ENCODE measurements around the gene RPL18. TPM values are rescaled to one million over a fixed set of nuclear protein-coding genes. Genes with fewer than 3 reads are reported as not detected.

The RPL18 gene
- total and polyA plus RNA-seq, 9 of the 15 experiments (the other 6 are each of a cell fraction or from before 2014, with no cell fraction given): 312 to 2,635 (median 1,653) TPM

DNA sequence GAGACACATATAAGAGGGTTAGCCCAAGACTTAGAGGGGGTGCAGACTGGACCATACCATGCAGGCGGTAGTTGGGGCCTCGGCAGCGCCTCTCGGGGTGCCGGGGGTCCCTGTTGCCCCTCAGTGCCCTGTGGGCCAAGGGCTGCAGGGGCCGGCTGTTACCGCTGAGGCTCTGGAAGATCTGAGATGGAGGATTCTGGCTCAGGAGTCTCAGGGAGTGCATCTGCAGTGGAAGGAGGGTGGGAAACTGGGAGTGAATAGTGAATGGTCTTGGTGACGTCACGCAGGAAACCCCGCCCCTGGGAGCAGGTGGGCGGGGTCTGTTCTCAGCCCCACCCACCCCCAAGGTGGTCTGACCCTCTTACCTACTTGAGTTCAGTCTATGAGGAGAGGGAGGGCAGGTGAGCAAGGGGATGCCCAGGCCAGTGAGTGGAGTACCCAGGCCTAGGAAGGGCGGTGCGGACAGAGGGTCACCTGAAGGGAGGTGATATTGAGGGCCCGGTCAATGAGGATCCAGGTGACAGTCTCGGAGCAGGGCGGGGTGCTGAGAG lies 19.9 kb upstream of the RPL18 start (continued):
- TF ChIP-seq, protein P1, sequence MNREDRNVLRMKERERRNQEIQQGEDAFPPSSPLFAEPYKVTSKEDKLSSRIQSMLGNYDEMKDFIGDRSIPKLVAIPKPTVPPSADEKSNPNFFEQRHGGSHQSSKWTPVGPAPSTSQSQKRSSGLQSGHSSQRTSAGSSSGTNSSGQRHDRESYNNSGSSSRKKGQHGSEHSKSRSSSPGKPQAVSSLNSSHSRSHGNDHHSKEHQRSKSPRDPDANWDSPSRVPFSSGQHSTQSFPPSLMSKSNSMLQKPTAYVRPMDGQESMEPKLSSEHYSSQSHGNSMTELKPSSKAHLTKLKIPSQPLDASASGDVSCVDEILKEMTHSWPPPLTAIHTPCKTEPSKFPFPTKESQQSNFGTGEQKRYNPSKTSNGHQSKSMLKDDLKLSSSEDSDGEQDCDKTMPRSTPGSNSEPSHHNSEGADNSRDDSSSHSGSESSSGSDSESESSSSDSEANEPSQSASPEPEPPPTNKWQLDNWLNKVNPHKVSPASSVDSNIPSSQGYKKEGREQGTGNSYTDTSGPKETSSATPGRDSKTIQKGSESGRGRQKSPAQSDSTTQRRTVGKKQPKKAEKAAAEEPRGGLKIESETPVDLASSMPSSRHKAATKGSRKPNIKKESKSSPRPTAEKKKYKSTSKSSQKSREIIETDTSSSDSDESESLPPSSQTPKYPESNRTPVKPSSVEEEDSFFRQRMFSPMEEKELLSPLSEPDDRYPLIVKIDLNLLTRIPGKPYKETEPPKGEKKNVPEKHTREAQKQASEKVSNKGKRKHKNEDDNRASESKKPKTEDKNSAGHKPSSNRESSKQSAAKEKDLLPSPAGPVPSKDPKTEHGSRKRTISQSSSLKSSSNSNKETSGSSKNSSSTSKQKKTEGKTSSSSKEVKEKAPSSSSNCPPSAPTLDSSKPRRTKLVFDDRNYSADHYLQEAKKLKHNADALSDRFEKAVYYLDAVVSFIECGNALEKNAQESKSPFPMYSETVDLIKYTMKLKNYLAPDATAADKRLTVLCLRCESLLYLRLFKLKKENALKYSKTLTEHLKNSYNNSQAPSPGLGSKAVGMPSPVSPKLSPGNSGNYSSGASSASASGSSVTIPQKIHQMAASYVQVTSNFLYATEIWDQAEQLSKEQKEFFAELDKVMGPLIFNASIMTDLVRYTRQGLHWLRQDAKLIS (CRISPR knock-in tag; IDR thresholded peaks at IDR 0.05): no peak
- TF ChIP-seq, protein P2, sequence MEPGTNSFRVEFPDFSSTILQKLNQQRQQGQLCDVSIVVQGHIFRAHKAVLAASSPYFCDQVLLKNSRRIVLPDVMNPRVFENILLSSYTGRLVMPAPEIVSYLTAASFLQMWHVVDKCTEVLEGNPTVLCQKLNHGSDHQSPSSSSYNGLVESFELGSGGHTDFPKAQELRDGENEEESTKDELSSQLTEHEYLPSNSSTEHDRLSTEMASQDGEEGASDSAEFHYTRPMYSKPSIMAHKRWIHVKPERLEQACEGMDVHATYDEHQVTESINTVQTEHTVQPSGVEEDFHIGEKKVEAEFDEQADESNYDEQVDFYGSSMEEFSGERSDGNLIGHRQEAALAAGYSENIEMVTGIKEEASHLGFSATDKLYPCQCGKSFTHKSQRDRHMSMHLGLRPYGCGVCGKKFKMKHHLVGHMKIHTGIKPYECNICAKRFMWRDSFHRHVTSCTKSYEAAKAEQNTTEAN (CRISPR knock-in tag; IDR thresholded peaks at IDR 0.05): no peak
- TF ChIP-seq HDAC8 (tag; IDR thresholded peaks at IDR 0.05) (no peak), CHD2 (IDR thresholded peaks at IDR 0.05; ENCODE audit: low read depth, low read length) (no peak), ZFX (CRISPR knock-in tag; IDR thresholded peaks at IDR 0.05) (peak; percentile 55), ZNF780A (CRISPR knock-in tag; IDR thresholded peaks at IDR 0.05) (no peak), CBX5 (IDR thresholded peaks at IDR 0.05; ENCODE audit: borderline replicate concordance, low read depth) (no peak), TAF9B (IDR thresholded peaks at IDR 0.05; ENCODE audit: partially characterized antibody) (no peak), ZNF707 (CRISPR knock-in tag; conservative IDR thresholded peaks at IDR 0.05) (no peak), ZEB2 (IDR thresholded peaks at IDR 0.05) (0 out of 2 replicates have a peak, but pooled peaks have one; percentile 50), MAFF (IDR thresholded peaks at IDR 0.05; ENCODE audit: low read length) (no peak), ZNF282 (CRISPR knock-in tag; IDR thresholded peaks at IDR 0.05) (no peak)
- TF ChIP-seq, protein P3, sequence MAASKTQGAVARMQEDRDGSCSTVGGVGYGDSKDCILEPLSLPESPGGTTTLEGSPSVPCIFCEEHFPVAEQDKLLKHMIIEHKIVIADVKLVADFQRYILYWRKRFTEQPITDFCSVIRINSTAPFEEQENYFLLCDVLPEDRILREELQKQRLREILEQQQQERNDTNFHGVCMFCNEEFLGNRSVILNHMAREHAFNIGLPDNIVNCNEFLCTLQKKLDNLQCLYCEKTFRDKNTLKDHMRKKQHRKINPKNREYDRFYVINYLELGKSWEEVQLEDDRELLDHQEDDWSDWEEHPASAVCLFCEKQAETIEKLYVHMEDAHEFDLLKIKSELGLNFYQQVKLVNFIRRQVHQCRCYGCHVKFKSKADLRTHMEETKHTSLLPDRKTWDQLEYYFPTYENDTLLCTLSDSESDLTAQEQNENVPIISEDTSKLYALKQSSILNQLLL (CRISPR knock-in tag; IDR thresholded peaks at IDR 0.05; ENCODE audit: borderline replicate concordance): no peak
- TF ChIP-seq, protein P4, sequence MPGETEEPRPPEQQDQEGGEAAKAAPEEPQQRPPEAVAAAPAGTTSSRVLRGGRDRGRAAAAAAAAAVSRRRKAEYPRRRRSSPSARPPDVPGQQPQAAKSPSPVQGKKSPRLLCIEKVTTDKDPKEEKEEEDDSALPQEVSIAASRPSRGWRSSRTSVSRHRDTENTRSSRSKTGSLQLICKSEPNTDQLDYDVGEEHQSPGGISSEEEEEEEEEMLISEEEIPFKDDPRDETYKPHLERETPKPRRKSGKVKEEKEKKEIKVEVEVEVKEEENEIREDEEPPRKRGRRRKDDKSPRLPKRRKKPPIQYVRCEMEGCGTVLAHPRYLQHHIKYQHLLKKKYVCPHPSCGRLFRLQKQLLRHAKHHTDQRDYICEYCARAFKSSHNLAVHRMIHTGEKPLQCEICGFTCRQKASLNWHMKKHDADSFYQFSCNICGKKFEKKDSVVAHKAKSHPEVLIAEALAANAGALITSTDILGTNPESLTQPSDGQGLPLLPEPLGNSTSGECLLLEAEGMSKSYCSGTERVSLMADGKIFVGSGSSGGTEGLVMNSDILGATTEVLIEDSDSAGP (CRISPR knock-in tag; IDR thresholded peaks at IDR 0.05): no peak
- TF ChIP-seq, protein P5, sequence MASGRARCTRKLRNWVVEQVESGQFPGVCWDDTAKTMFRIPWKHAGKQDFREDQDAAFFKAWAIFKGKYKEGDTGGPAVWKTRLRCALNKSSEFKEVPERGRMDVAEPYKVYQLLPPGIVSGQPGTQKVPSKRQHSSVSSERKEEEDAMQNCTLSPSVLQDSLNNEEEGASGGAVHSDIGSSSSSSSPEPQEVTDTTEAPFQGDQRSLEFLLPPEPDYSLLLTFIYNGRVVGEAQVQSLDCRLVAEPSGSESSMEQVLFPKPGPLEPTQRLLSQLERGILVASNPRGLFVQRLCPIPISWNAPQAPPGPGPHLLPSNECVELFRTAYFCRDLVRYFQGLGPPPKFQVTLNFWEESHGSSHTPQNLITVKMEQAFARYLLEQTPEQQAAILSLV (tag; IDR thresholded peaks at IDR 0.05): no peak
- TF ChIP-seq, protein P6, sequence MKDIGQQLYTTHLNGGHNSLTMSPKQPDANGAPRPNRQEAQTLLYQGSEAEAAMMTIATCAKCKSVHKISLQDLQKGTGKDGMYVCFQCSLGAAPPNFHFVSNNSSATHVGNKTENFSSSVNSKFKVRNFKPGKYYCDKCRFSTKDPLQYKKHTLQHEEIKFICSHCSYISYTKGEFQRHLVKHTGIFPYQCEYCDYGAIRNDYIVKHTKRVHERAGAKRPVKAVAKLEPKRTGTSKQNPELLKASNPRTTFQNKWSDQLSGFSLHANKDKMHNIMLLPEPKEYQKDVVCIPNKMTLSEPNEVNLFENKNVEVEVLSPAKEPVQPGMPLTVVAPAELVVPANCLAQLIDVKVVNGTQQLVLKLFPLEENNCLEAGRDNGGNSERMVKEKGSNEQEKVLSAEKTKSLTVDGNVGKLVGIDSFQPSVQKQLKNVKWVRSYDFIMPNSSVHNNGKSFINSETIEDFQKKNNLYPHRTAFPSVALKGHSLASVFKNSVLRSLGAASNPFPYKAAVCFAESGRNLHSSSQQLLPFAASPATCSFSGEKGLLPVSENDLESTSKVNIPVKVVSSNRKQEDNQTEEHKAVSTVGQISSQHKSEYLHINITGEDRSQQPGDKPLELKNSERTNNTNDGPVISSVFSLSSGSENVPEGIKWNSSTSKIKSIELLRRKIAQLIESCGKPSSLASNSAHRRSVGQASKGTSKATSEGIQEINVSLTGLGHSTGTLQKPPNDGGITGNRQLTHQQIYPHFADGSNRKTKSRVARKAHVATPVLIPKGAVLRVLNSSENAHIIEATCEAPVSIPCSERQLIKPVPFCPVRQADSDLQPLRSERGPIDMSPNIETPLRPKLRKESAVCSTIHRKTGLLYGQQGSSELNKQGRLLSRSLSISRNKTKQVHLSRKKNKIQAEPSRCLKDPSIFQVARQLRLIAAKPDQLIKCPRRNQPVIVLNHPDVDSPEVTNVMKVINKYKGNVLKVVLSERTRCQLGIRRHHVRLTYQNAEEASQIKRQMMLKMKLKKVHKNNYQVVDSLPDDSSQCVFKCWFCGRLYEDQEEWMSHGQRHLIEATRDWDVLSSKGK (CRISPR knock-in tag; IDR thresholded peaks at IDR 0.05): no peak

Data from K562 (cell line).